ENCODE data around the gene SMIM27.

- no peak for TF ChIP-seq CTCF (IDR thresholded peaks at IDR 0.05)
- TF ChIP-seq POLR2A (IDR thresholded peaks at IDR 0.05), result no peak
Observed at GRCh38 chr9:32554591-32554990, 2.5 kb downstream of the SMIM27 start.

Measured in heart left ventricle (tissue), 13 donors.